Mesendoderm (in vitro differentiated cells): ENCODE results near the gene QRICH1. TPM values are rescaled to one million over a fixed set of nuclear protein-coding genes. Genes with fewer than 3 reads are reported as not detected.
A peak's percentile ranks its signal among the peaks of the same experiment; 100 is the strongest.

Experiments used
- DNase-seq: peaks from one replicate; pipeline ENCODE4 v3.0.0; 2013
- H2AK5ac ChIP-seq: 2 replicates; pipeline ENCODE4 v1.6.1; 2013; ENCODE audit warnings: low read length, inconsistent platforms
- H2BK120ac ChIP-seq: 2 replicates; pipeline ENCODE4 v1.6.1; 2013; ENCODE audit warnings: low read depth, mild to moderate bottlenecking, low read length, moderate library complexity, mixed read lengths
- H2BK15ac ChIP-seq: replicated peaks from 2 replicates; pipeline ENCODE4 v1.6.1; 2013; ENCODE audit warnings: low read depth, mild to moderate bottlenecking, moderate library complexity
- H2BK5ac ChIP-seq: 2 replicates; pipeline ENCODE4 v1.6.1; 2013; ENCODE audit warnings: low read length, inconsistent platforms
- H3K18ac ChIP-seq: 2 replicates; pipeline ENCODE4 v1.6.1; 2013; ENCODE audit warnings: mild to moderate bottlenecking, low read length, mixed read lengths
- H3K23ac ChIP-seq: one replicate; pipeline ENCODE4 v1.6.1; 2013; ENCODE audit warnings: low read length
- H3K27ac ChIP-seq: 2 replicates; pipeline ENCODE4 v1.5.1; 2013; ENCODE audit warnings: low read depth, mild to moderate bottlenecking, inconsistent platforms, low read length, moderate library complexity
- H3K27me3 ChIP-seq: 2 replicates; pipeline ENCODE4 v1.6.1; 2013; ENCODE audit warnings: low read length, control low read depth, mild to moderate bottlenecking, inconsistent platforms; ENCODE audit not compliant: insufficient read depth, poor library complexity
- H3K36me3 ChIP-seq: 2 replicates; pipeline ENCODE4 v1.6.1; 2013; ENCODE audit warnings: low read length, inconsistent platforms; ENCODE audit not compliant: control insufficient read depth, insufficient read depth
- H3K4ac ChIP-seq: one replicate; pipeline ENCODE4 v1.6.1; 2013; ENCODE audit warnings: low read depth, mild to moderate bottlenecking, low read length, moderate library complexity
- H3K4me1 ChIP-seq: 2 replicates; pipeline ENCODE4 v1.6.1; 2013; ENCODE audit warnings: low read depth, low read length, inconsistent platforms; ENCODE audit not compliant: control insufficient read depth
- H3K4me2 ChIP-seq: 2 replicates; pipeline ENCODE4 v1.6.1; 2013; ENCODE audit warnings: low read length
- H3K4me3 ChIP-seq: 2 replicates; pipeline ENCODE4 v1.5.1; 2013; ENCODE audit warnings: mild to moderate bottlenecking, low read length
- H3K56ac ChIP-seq: one replicate; pipeline ENCODE4 v1.6.1; 2013; ENCODE audit warnings: low read length
- H3K79me1 ChIP-seq: 2 replicates; pipeline ENCODE4 v1.6.1; 2013; ENCODE audit warnings: low read length, inconsistent platforms
- H3K79me2 ChIP-seq: 2 replicates; pipeline ENCODE4 v1.6.1; 2013; ENCODE audit warnings: mild to moderate bottlenecking, low read length; ENCODE audit not compliant: control insufficient read depth, insufficient read depth
- H3K9ac ChIP-seq: 2 replicates; pipeline ENCODE4 v1.6.1; 2013; ENCODE audit warnings: low read length, inconsistent platforms
- H4K5ac ChIP-seq: one replicate; pipeline ENCODE4 v1.6.1; 2013; ENCODE audit warnings: low read length
- H4K8ac ChIP-seq: one replicate; pipeline ENCODE4 v1.6.1; 2013; ENCODE audit warnings: low read depth, mild to moderate bottlenecking, control low read depth, low read length, moderate library complexity
- WGBS: extraction: QIAGEN DNeasy Blood & Tissue Kit; methylation state at CpG from one replicate; pipeline ENCODE4 v1.1.7; 2013; ENCODE audit warnings: low lambda C conversion rate, missing lambda C conversion rate; ENCODE audit not compliant: insufficient coverage; ENCODE audit errors: extremely low coverage; 5-methylcytosine and 5-hydroxymethylcytosine counted together
- polyA plus RNA-seq, 2 experiments: library from polyadenylated mRNA; stranded (reverse); fragments of 200-250 nt; gene quantifications; one replicate each; pipeline ENCODE4 v1.2.3, GENCODE V29; 2013

The QRICH1 gene
- polyA plus RNA-seq (2013, experiment 1 of 2) = 123 TPM
- 126 TPM for polyA plus RNA-seq (2013, experiment 2 of 2)

DNA sequence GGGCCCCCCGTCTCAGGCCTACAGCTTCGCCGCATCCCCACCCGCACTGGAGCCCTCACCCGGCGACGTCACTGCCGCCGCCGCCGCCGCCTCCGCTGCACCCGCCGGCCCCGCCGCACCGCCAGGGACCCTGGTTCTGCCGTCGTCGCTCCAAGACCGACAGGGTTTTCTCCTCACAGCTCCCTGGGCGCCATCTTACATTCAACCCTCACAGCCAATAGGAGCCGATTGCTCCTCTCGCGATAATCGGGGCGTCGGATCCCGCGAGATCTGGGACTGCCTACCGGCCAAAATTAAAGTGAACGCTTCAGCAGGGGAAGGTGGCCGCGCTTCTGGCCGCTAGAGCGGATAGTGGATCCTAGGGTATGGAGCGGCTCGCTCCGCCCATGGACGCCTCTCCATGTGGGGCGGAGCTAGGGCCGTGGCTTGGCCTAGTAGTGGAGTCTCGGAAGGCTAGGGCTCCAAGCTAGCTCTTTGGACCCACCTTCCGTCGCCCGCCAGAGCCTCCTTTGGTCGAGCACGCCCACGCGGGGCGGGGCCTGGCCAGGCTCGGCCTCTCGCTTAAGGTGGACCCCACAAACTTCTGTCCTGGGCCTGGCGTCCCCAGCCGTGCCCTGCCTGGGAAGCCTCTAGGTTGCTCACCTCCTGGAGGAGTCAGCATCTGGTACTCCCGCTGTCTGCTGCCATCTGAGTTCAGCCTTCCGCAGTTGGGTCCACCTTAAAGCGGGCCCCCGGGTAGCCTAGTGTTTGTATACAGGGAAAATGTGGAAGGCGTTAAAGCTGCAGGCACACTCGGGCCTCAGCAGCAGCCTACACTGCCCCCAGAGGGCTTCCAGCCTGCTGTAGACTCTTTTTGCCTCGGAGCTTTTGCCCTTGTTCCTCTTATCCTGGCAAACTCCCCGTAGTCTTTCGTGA, at the start of gene QRICH1:
TSS of gene QRICH1 (minus strand) at position 219 of the 915 bp plus-strand sequence. CDS start 17,054 bp downstream, outside the sequence.
- Histone ChIP-seq H2BK120ac (peak within 1 kb of the TSS; percentile 63), H4K8ac (peak within 1 kb of the TSS; percentile 100), H3K4me1 (no peaks in the 10 kb centered on the region), H3K4me2 (peak within 1 kb of the TSS; percentile 83), H3K23ac (peak within 1 kb of the TSS; percentile 11), H3K4ac (peak within 1 kb of the TSS; percentile 87), H3K27me3 (no peaks in the 10 kb centered on the region), H3K9ac (peak within 1 kb of the TSS; percentile 82), H3K56ac (peak within 1 kb of the TSS; percentile 95), H3K36me3 (peaks cover 7% of the 10 kb centered on the region), H3K4me3 (peak within 1 kb of the TSS; percentile 89), H2BK15ac (no peak within 1 kb of the TSS), H3K27ac (peak within 1 kb of the TSS; percentile 99), H3K79me1 (no peaks in the 10 kb centered on the region), H4K5ac (no peak within 1 kb of the TSS), H2BK5ac (peak within 1 kb of the TSS; percentile 16), H2AK5ac (peak within 1 kb of the TSS; percentile 0), H3K18ac (peak within 1 kb of the TSS; percentile 95), H3K79me2 (peaks cover 40% of the 10 kb centered on the region)
- WGBS = no CpG with 5 or more reads among the region's 65 CpGs
- peak; percentile 99 for DNase-seq

DNA sequence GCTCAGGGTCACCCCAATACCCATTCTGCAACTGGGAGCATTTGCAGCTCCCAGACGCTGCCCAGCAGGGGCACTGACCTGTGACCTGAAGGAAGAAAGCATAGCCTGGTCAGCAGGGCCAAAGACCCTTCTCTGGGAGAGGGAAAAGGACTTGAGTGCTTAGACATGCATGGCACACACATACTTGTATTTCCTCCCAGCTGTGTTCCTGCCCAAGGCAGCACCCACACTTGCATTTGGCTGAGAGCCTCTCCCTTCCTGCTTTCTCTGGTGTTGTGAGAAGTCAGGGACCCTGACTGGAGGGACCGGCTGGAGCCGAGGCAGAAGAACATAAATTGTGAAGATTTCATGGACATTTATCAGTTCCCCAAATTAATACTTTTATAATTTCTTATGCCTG, 46.2 kb upstream of the QRICH1 start:
- no peaks in the 10 kb centered on the region for H3K4me1 ChIP-seq
- H3K79me1 ChIP-seq = no peaks in the 10 kb centered on the region
- no peaks in the 10 kb centered on the region for H3K79me2 ChIP-seq
- no peak overlapping the region for H3K18ac ChIP-seq
- no CpG with 5 or more reads among the region's 3 CpGs for WGBS
- no peak overlapping the region for H3K4ac ChIP-seq
- no peak overlapping the region for H2BK15ac ChIP-seq
- H3K4me2 ChIP-seq = no peak overlapping the region
- no peaks in the 10 kb centered on the region for H3K27me3 ChIP-seq
- H3K23ac ChIP-seq = no peak overlapping the region
- no peak overlapping the region for H3K27ac ChIP-seq
- H2BK5ac ChIP-seq = no peak overlapping the region
- no peak overlapping the region for H2BK120ac ChIP-seq
- DNase-seq = no peak
- no peak overlapping the region for H3K56ac ChIP-seq
- no peaks in the 10 kb centered on the region for H3K36me3 ChIP-seq
- no peak overlapping the region for H3K4me3 ChIP-seq
- no peak overlapping the region for H4K8ac ChIP-seq
- H4K5ac ChIP-seq = no peak overlapping the region
- no peak overlapping the region for H2AK5ac ChIP-seq
- H3K9ac ChIP-seq = no peak overlapping the region

DNA sequence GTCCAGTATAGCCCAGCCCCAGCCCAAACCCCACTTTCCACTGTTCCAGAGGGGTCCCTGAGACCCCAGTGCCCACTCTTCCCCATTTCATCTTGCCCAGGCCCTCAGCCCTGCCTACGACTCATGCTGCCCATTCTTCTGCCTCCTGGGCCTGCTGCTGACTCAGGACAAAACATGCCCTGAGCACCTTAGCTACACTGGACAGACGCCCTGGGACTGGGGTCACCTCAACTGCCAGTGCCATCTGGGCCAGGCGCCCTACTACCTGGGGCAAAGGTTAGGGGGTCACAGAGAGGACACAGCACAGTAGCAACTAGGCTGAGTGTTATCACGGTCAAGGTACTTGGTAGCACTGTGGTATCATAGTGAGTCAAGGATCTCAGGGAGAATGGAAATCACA, 41.6 kb upstream of the QRICH1 start:
- H4K8ac ChIP-seq = no peak overlapping the region
- WGBS = no CpG with 5 or more reads among the region's 4 CpGs
- no peak overlapping the region for H2AK5ac ChIP-seq
- H3K56ac ChIP-seq = no peak overlapping the region
- no peak overlapping the region for H4K5ac ChIP-seq
- H3K79me1 ChIP-seq = peaks cover 3% of the 10 kb centered on the region
- no peak overlapping the region for H3K4me2 ChIP-seq
- H3K9ac ChIP-seq = no peak overlapping the region
- no peak overlapping the region for H3K4me3 ChIP-seq
- H3K23ac ChIP-seq = no peak overlapping the region
- H3K18ac ChIP-seq = no peak overlapping the region
- no peaks in the 10 kb centered on the region for H3K27me3 ChIP-seq
- H3K36me3 ChIP-seq = no peaks in the 10 kb centered on the region
- H2BK15ac ChIP-seq = no peak overlapping the region
- H3K4me1 ChIP-seq = peaks cover 6% of the 10 kb centered on the region
- H3K79me2 ChIP-seq = no peaks in the 10 kb centered on the region
- H2BK5ac ChIP-seq = no peak overlapping the region
- no peak overlapping the region for H3K4ac ChIP-seq
- no peak overlapping the region for H2BK120ac ChIP-seq
- H3K27ac ChIP-seq = no peak overlapping the region
- no peak for DNase-seq

- Histone ChIP-seq H2BK15ac (no peak overlapping the region), H3K4me3 (no peak overlapping the region), H3K36me3 (no peaks in the 10 kb centered on the region), H3K9ac (no peak overlapping the region), H3K27ac (no peak overlapping the region), H2BK5ac (no peak overlapping the region), H3K4me1 (peaks cover 6% of the 10 kb centered on the region), H3K4me2 (no peak overlapping the region), H3K18ac (no peak overlapping the region), H3K4ac (no peak overlapping the region), H4K8ac (no peak overlapping the region), H3K56ac (peak overlapping the region; percentile 6), H2AK5ac (no peak overlapping the region), H3K27me3 (no peaks in the 10 kb centered on the region), H2BK120ac (no peak overlapping the region), H3K23ac (no peak overlapping the region), H3K79me2 (no peaks in the 10 kb centered on the region), H3K79me1 (peaks cover 3% of the 10 kb centered on the region), H4K5ac (no peak overlapping the region)
- peak; percentile 37 for DNase-seq
- no CpG with 5 or more reads among the region's 3 CpGs for WGBS
Observed at GRCh38 chr3:49134471-49135265, 40.8 kb upstream of the QRICH1 start.

DNA sequence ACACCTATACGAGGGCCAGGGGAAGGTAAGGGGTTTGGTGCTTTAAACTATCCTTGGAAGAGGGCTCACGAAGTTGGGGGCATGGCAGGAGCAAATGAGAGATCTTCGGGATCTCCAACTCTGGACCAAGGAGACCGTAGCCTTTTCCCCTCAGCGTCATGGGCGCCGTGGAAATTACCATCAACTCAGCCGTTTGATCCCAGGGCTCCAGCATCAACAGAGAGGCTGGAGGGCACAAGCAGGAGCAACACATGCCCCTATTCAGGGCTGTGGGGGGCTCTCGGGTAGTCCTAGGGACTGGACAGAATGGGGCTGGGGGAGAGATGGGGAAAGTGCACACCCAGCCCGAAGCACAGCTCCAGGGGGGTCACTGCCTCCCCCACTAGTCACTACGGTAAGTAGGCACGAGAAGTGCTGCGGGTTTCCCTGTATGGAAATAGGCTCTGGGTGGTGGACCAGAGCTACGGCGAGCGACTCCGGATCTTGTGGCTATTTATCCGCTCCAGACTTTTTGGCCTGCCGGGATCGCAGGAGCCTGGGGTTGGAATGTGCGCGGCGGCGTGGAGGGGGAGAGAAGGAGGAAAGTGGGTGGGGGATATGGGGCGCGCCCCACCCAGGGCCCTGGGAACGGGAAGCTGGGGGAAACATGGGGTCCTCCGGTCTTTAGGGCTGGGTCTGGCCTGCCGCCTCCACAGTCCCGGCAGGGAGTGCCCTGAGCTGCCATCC, 39.5 kb upstream of the QRICH1 start:
- Histone ChIP-seq H3K27me3 (no peaks in the 10 kb centered on the region), H2AK5ac (no peak overlapping the region), H3K27ac (peak overlapping the region; percentile 58)

More for the DNA sequence above, 39.5 kb upstream of the QRICH1 start:
- Histone ChIP-seq H3K4me3 (peak overlapping the region; percentile 72), H2BK15ac (no peak overlapping the region), H3K4me2 (peak overlapping the region; percentile 97), H2BK5ac (peak overlapping the region; percentile 89), H3K36me3 (no peaks in the 10 kb centered on the region), H3K79me2 (no peaks in the 10 kb centered on the region), H3K56ac (peak overlapping the region; percentile 98), H4K8ac (no peak overlapping the region), H3K9ac (peak overlapping the region; percentile 88), H3K4ac (peak overlapping the region; percentile 92), H4K5ac (no peak overlapping the region), H3K4me1 (peaks cover 6% of the 10 kb centered on the region), H3K18ac (peak overlapping the region; percentile 69), H3K79me1 (peaks cover 3% of the 10 kb centered on the region), H2BK120ac (peak overlapping the region; percentile 8), H3K23ac (no peak overlapping the region)
- no CpG with 5 or more reads among the region's 30 CpGs for WGBS
- DNase-seq = peak; percentile 92
